Brain microvascular endothelial cell (primary cell): ENCODE data around the gene PTGFRN.

Source experiments
- DNase-seq: peaks from one replicate; pipeline ENCODE4 v3.0.0-alpha.2; 2020
- H3K27ac ChIP-seq: fragments of 250-450 bp; sonication (Bioruptor Pico); 2 replicates; pipeline ENCODE4 v1.5.1; 2020; ENCODE audit warnings: mild to moderate bottlenecking, moderate library complexity
- H3K27me3 ChIP-seq: fragments of 250-450 bp; sonication (Bioruptor Pico); replicated peaks from 2 replicates; pipeline ENCODE4 v1.5.1; 2020; ENCODE audit warnings: mild to moderate bottlenecking
- H3K36me3 ChIP-seq: fragments of 250-450 bp; sonication (Bioruptor Pico); replicated peaks from 2 replicates; pipeline ENCODE4 v1.5.1; 2020; ENCODE audit warnings: mild to moderate bottlenecking
- H3K4me3 ChIP-seq: 2 replicates; pipeline ENCODE4 v1.5.1; 2011; ENCODE audit warnings: low read depth, mild to moderate bottlenecking, control low read depth, low read length, moderate library complexity
- in situ Hi-C: cut with HindIII; loops from 2 replicates; pipeline ENCODE4 v1.10.0; 2017; ENCODE audit warnings: low sequenced_read_pairs, low pct_ligation_motif_present
- TF ChIP-seq, protein P1 (sequence below): IDR thresholded peaks from 2 replicates; pipeline ENCODE4 v1.5.1; 2011; ENCODE audit warnings: low read depth, mild to moderate bottlenecking, moderate library complexity, low read length, control low read depth, inconsistent platforms; ENCODE audit errors: missing control alignments

The PTGFRN gene

DNA sequence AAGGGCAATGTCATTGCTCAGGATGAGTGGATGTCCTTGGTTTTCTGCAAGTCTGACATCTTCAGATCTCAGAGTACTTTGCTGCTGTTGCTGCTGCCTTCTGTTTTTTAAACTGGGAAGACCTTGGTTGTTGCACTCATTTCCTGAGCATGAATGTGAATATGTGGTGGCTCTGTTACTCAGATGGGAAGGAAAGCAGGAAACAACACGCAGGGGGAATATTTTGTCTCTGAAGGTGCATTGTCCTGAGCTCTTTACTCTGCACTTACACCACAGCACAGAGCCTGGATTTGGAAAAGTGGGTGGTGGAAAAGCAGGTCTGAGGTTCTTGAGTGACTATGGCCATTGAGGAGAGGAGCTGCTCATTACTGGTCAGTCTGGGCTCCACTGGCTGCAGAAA is 36.3 kb downstream of the PTGFRN start:
- Histone ChIP-seq H3K27ac (no peak overlapping the region), H3K4me3 (no peak overlapping the region), H3K36me3 (no peaks in the 10 kb centered on the region), H3K27me3 (no peaks in the 10 kb centered on the region)
- TF ChIP-seq, protein P1, sequence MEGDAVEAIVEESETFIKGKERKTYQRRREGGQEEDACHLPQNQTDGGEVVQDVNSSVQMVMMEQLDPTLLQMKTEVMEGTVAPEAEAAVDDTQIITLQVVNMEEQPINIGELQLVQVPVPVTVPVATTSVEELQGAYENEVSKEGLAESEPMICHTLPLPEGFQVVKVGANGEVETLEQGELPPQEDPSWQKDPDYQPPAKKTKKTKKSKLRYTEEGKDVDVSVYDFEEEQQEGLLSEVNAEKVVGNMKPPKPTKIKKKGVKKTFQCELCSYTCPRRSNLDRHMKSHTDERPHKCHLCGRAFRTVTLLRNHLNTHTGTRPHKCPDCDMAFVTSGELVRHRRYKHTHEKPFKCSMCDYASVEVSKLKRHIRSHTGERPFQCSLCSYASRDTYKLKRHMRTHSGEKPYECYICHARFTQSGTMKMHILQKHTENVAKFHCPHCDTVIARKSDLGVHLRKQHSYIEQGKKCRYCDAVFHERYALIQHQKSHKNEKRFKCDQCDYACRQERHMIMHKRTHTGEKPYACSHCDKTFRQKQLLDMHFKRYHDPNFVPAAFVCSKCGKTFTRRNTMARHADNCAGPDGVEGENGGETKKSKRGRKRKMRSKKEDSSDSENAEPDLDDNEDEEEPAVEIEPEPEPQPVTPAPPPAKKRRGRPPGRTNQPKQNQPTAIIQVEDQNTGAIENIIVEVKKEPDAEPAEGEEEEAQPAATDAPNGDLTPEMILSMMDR, result no peak
- DNase-seq, result no peak
- in situ Hi-C loops, result no loop called here

DNA sequence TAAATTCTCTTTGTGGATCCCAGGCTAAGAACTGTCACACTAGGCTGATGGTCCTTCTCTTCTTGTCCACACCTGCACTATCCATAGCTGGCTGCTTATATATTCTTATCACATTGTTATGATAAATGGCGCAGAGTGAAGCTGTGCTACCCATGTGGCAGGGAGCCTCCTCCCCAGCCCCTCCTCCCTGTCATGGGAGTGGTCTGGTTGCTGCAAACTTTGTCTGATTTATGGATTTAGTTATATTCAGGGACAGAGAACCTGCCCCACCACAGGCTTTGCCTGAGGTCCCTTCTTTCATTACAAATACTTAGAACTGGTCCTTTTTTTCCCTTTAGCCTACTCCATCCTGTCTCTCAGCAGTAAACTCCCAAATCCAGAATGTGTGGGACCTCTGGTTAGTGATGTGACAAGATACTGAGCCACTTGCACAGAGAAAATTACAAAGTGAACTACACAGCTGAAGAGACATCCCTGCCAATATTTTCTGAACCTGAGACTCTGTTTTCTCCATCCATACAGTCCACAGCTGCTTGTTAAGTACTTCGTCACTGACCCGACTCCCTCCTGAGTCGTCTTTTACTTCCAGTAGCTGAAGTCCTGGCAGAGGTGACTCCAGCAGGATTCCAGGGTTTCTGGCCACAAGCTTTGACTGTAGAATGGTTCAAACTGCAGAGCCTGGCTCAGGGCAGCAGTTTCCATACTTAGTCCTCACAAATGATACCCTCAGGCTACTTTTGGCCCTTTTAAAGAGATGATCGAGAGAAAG is 37.6 kb downstream of the PTGFRN start:
- no peaks in the 10 kb centered on the region for H3K27me3 ChIP-seq
- no peak for DNase-seq
- H3K36me3 ChIP-seq, result no peaks in the 10 kb centered on the region
- in situ Hi-C loops, result no loop called here
- TF ChIP-seq, protein P1, result no peak
- H3K27ac ChIP-seq, result no peak overlapping the region
- no peak overlapping the region for H3K4me3 ChIP-seq

DNA sequence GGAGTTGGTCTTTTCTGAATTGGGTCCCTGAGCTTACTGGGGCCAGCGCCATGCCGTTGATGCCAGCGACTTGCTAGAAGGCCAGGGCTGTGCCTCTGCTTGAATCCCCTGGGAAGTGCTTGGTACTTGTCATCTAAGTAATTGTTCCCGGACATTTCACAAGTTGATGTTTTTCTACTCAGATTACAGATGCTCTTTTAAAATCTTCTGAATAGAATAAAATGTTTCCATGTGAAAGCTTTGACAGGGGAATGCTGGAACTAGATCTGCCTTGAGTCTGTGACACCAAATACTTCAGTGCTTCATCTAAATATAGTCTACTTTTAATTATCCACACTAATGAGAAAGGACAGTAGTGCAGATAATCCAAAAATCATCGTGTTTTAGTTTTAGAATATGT is 38.3 kb downstream of the PTGFRN start:
- in situ Hi-C loops, result no loop called here
- Histone ChIP-seq H3K27me3 (no peaks in the 10 kb centered on the region), H3K36me3 (no peaks in the 10 kb centered on the region), H3K4me3 (no peak overlapping the region), H3K27ac (no peak overlapping the region)
- TF ChIP-seq, protein P1, result no peak
- no peak for DNase-seq

DNA sequence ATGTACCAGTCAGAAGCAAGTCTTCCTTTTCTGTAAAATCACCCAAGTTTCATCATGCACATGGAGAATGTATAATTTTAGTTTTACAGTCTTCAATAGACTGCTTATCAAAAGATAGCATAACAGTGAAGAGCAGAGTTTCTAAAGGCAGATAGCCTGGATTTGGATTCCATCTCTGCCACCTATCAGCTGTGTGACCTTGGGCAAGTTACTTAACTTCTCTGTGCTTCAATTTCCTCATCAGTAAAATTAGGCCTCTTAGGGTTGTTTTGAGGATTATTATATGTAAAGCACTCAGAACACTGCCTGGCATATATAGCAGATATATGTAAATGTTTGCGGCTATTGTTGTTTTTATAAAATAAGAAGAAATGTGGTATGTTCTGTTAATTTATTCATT is 38.9 kb downstream of the PTGFRN start:
- TF ChIP-seq, protein P1, result no peak
- Histone ChIP-seq H3K36me3 (no peaks in the 10 kb centered on the region), H3K4me3 (no peak overlapping the region), H3K27me3 (no peaks in the 10 kb centered on the region), H3K27ac (no peak overlapping the region)
- no peak for DNase-seq
- in situ Hi-C loops, result no loop called here

DNA sequence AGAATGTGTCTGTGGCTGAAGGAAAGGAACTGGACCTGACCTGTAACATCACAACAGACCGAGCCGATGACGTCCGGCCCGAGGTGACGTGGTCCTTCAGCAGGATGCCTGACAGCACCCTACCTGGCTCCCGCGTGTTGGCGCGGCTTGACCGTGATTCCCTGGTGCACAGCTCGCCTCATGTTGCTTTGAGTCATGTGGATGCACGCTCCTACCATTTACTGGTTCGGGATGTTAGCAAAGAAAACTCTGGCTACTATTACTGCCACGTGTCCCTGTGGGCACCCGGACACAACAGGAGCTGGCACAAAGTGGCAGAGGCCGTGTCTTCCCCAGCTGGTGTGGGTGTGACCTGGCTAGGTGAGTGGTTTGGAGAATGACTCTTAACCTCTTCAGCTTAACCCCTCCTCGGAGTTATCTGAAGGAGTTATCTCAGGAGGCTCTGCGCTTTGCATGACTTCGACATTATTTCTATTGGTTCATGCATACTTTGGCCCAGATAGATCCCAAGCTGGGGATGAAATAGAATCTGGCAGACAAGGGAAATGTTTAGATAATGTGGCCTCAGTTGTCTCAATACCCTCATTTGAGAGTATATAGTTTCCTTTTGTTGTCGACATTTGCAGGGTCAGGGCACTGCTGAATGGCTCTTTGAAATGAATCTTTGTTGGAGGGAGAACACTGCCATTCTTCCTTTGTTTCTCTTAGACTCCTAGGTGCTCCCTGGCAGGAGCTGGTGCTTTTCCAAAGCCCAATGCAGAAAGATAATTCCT is 39.7 kb downstream of the PTGFRN start:
- DNase-seq, result no peak
- H3K36me3 ChIP-seq, result no peaks in the 10 kb centered on the region
- no peak overlapping the region for H3K4me3 ChIP-seq
- no peaks in the 10 kb centered on the region for H3K27me3 ChIP-seq
- no peak overlapping the region for H3K27ac ChIP-seq
- in situ Hi-C loops, result no loop called here
- TF ChIP-seq, protein P1, result no peak
